ENCODE results near the gene DMAC2L. TPM values are rescaled to one million over a fixed set of nuclear protein-coding genes. Genes with fewer than 3 reads are reported as not detected.

The DMAC2L gene
- polyA plus RNA-seq, 4 donors: 13.7 to 28.6 (median 22.5) TPM

DNA sequence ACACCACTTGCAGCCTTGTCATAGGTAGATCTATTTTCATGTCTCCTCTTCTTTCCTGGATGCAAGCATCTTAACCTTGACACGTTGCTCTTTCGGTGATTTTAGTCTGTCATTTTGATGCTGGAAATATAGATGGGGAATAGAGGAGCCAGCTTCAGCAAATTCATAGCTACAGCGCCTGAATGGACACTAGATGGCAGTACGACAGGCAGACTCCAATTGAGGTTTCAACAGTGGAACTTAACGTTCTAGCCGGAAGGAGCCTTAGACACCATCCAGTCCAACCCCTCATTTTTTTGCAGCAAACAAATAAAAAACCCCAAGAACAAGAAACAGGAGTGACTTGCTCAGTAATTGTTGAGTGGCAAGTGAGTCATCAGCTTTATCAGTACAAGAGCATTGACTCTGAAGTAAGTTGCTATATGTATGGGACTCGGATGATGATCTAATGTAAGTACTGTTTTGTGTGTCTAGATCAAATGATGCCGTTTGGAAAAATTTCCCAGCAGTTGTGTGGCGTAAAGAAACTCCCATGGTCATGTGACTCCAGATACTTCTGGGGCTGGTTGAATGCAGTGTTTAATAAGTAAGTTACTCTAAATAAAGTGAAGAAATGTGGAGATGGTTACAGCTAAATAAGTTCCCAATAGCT lies 9.0 kb downstream of the DMAC2L start:
- no peak for DNase-seq (ENCODE audit: low read depth in 4 of 4, low spot score in 3 of 4)

DNA sequence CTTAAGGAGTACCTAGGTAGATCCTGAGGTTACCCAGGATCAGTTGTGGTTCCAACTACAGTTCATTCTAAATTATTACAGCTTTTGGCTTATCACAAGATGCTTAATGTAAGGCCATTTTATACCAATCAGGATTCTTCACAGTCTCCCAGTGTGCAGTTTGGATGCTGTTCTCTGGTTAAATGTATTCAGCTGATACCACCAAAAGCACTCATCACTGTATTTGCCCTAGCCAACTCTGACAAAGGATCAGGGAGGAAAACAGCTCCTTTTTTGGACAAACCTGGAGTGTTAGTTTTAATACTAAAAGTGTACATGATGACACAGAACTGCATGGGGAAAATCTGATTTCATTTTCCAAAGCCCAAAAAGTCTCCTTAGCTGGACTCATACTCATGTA lies 19.5 kb downstream of the DMAC2L start:
- no peak for DNase-seq (ENCODE audit: low read depth in 4 of 4, low spot score in 3 of 4)

DNA sequence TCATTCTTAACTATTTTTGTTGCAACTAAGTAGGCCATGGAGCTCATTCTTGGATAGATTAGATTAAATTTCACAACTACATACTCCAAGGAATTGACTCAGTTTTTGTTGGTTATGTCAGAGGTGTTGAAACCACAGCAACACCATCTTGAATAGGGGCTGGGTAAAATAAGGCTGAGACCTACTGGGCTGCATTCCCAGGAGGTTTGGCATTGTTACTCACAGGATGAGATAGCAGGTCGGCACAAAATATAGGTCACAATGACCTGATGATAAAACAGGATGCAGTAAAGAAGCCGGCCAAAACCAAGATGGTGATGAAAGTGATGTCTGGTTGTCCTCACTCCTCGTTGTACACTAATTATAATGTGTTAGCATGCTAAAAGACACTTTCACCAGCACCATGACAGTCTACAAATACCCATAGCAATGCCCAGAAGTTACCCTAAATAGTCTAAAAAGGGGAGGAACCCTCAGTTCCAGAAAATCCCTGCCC lies 20.9 kb downstream of the DMAC2L start:
- no peak for DNase-seq (ENCODE audit: low read depth in 4 of 4, low spot score in 3 of 4)

DNA sequence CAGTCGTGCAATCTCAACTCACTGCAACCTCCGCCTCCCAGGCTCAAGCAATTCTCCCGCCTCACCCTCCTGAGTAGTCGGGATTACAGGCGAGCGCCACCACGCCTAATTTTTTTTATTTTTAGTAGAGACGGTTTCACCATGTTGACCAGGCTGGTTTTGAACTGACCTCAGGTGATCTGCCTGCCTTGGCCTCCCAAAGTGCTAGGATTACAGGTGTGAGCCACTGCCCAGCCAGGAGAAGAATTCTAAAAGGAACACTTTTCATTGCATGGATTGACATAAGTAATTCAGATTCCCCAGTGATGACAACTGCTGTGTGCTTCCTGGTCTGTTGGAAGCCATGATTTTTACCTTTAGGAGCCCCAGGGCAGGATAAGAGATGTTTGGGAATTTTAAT lies 22.1 kb downstream of the DMAC2L start:
- no peak for DNase-seq (ENCODE audit: low read depth in 4 of 4, low spot score in 3 of 4)

DNA sequence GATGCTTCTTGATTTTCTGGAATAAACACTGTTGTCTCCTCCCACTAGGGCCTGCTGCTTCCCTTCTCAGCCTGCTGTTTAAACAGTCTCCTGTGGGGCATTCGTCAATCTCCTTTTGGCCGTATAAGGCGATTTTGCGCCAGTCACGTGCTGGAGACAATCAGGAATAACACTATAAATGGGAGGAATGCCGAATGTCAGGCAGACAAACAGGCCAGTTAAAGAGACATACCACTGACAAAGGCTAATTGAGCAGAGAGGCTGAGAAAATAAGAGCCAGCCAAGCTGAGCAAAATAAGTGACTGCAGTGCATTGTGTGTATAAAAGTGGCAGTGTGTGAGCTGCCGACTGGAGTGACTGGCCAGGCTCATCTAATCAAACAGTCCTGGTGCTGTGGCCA lies 23.3 kb downstream of the DMAC2L start:
- no peak for DNase-seq (ENCODE audit: low read depth in 4 of 4, low spot score in 3 of 4)

DNA sequence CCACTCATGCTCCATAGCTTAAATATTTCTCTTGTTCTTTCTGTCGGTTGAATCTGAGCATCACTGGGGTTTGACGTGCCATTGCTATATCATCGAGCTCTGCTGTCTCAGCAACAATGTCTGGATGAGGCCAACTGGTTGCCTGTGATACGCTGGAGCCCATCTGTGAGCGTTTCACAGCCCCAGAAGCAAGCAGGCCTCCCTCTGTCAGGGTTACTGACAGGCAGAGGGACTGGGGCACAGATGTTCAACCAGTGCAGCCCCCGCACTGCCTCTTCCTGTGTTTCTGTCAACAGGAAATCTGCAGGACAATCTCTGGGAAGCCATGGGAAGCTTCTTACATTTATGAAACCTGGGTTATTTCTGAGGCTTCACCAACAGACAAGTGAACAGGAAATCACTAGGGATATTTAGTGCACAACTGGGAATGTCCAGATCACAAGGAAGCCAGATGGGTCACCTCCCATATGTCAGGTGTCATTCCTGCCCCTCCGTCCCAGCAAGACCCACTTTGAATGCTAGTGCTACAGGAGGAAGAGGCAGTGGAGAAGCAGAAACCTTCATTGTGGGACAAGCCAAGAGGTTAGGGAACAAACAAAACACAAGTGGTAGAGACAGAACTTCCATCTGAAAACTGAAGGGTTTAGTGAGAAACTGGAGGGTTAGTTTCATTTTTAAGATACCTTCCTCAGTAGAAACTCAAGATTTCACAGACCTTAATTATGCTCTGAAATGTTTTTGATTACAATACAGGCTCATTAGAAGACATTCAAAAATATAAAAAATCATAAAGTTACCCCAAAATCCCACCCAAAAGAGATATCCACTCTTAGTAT lies 24.1 kb downstream of the DMAC2L start:
- no peak for DNase-seq (ENCODE audit: low read depth in 4 of 4, low spot score in 3 of 4)

DNA sequence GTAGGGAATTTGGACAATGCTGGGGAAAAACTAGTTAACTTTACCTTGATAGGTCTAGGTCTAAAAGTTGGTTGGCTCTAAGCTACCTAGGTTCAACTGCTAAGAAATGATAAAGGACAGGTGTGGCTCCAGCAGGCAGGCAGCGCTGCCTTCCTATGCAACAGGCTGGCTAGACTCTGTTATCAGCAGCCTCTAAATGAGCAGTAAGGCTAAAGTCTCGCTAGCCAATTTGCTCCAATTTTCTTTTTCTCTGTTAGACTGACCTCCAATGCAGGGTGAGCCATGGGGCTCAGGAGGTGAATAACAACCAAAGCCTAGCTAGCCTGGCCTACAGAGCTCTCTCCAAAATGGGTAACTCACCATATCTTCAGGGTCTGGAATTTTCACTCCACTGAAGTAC lies 26.5 kb downstream of the DMAC2L start:
- no peak for DNase-seq (ENCODE audit: low read depth in 4 of 4, low spot score in 3 of 4)

DNA sequence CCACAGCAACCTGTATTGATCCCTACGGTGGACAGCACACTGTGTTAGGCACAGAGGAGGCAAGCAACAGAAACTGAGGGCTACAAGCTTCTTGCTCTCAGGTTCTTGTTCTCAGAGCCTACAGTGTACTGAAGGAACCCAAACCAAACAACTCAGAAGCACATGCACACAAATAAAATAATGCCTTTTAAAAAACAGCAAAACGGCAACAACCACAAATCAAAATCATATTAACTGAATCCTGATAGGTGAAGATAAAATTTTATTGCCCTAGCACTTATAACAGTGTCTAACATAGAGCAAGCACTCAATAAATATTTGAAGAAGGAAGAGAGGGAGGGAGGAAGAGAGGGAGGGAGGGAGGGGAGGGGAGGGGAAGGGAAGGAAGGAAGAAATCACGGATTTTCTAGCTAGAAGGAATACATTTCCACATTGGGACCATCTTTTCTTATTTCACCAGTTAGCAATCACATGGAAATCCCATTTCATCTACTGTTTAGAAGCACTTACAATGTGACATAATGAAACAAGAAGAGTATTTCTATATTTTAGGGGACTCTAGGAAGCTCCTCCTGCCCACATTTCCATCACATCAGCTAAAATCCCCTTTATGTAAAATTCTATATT lies 27.2 kb downstream of the DMAC2L start:
- no peak for DNase-seq (ENCODE audit: low read depth in 4 of 4, low spot score in 3 of 4)

DNA sequence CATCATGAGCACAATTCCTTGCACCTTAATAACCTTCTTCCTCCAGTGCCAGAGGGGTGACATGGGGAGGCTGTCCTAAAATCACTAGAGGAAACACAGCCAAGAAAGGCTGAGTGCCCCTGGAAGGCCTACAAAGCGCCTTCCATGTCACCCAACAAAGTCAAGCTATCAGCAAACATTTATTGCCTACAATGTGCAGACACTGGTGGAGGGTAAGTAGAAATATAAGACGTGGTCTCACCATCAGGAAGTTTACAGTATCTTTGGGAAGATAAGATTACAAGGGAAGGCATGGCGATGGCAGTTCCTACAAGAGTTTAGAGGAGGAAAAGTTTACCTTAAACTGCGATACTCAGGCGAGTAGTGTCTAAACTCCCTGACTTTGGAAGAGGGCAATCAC lies 27.9 kb downstream of the DMAC2L start:
- DNase-seq (ENCODE audit: low read depth in 4 of 4, low spot score in 3 of 4): no peak

DNA sequence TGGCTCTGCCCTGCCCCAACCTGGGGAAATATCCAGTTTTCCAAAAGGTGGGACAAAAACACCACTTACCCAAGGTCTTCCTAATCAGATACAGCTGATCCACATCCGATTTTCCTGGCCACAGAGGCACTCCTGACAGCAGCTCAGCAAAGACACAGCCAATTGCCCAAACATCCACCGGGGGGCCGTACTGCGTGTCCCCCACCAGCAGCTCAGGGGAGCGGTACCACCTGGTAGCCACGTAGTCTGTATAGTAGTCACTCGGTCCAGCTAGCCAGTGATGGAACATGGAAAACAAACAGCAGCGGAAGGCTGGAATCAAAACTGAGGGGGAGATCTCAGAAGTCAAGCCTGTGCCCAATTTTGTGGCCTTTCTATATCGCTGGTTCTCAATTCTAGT lies 28.8 kb downstream of the DMAC2L start:
- no peak for DNase-seq (ENCODE audit: low read depth in 4 of 4, low spot score in 3 of 4)

DNA sequence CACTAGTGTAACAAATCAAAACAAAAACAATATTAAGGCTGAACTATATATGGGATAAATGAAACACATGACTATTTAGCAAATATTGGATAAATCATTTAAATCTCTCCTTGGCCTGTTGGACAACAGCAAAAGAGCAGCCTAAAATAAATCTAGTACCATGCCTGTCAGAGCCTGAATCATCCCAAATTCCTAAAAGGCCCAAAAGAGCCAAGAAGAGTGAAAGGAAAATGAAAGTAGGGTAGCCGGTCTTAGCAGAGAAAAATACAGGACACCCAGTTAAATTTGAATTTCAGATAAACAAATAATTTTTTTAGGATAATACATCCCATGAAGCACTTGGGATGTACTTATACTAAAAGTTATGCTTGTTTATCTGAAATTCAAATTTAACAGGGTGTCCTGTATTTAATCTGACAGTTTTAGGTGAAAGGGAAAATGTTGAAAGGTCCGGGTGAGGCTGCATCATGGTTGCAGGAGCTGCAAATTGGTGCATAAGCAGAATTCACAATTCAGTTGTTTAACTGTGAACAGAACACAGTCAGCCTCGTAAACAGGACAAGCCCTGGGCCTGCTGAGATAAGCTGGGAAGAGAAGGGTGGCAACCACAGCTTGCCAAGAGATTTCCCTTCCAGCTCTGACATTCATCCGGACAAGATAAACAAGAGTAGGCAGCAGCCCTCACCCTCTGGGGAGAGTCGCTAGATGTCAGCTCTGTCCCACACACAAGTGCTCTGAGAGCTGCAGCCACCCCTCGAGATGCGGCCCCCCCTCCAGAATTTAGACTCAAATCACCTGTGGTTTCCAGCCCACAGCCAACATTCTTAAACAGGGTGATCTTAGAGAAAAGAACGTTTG lies 30.3 kb downstream of the DMAC2L start:
- DNase-seq (ENCODE audit: low read depth in 4 of 4, low spot score in 3 of 4): no peak

DNA sequence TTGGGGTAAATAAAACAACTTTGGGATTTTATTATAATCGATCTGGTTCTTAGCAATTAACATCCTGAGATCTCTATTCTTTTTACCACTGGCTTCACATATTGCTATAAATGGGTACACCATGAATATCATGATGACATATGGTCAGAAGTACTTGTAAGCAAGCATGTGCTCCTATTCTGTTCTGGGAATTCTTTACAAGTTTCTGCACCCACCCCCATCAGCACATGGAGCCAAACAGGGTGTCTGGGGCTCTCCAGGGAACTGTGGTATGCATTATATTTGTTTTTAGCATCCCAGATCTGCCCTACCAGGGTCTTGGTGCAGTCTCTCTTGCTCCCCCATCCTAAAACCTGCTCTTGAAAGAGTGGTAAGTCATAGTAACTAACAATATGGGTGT lies 31.3 kb downstream of the DMAC2L start:
- no peak for DNase-seq (ENCODE audit: low read depth in 4 of 4, low spot score in 3 of 4)

DNA sequence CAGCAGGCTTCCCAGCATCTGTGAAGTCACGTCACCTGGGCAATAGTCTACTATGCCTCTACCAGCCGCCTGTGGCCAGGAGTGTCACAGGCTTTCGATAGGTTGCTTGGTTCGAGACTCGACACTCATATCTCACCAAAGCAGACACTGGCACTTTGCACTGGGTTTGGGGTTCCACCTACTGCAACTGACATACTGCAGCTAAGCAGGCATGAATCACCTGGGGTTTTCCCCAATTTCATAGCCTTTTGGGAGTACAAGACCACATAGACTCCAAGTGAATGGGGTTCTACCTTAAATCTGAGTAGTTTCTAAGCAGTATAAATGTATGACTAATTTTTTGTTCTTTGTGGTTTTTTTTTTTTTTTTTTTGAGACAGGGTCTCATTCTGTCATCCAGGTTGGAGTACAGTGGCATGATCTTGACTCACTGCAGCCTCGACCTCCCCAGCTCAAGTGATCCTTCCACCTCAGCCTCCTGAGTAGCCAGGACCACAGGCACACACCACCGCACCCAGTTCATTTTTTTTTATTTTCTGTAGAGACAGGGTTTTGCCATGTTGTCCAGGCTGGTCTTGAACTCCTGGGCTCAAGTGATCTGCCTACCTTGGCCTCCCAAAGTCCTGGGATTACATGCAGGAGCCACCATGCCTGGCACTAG lies 32.1 kb downstream of the DMAC2L start:
- no peak for DNase-seq (ENCODE audit: low read depth in 4 of 4, low spot score in 3 of 4)

DNA sequence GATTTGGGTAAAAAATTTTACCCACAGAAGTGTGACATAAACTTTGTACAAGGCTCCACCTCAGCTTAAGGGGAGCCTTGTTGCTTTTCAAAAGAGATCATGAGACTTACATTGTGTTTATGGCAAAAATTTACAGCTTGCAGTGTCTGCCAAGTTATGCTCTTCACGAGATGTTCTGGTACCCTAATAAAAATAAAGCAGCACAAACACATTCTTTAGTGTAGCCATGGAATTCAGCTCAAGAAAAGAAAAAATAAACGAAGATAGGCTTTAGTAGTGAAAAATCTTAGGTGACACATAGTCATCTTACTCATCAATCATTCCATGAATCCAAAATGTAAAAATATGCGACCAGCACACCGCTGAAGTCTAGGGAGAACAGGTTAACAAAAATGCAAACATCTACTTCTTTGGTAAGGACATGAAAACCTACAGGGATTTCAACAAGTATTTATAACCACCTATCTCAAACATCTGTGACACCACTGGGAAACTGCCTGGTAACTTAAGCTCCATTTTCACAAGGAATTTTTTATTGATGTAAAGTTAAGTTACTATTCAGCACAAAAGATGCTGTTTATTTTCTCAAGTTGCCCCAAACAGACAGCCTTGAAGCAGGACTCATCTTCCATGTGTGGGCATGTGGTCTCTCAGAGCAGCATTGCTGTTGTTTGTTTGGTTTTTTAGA lies 32.9 kb downstream of the DMAC2L start:
- no peak for DNase-seq (ENCODE audit: low read depth in 4 of 4, low spot score in 3 of 4)

DNA sequence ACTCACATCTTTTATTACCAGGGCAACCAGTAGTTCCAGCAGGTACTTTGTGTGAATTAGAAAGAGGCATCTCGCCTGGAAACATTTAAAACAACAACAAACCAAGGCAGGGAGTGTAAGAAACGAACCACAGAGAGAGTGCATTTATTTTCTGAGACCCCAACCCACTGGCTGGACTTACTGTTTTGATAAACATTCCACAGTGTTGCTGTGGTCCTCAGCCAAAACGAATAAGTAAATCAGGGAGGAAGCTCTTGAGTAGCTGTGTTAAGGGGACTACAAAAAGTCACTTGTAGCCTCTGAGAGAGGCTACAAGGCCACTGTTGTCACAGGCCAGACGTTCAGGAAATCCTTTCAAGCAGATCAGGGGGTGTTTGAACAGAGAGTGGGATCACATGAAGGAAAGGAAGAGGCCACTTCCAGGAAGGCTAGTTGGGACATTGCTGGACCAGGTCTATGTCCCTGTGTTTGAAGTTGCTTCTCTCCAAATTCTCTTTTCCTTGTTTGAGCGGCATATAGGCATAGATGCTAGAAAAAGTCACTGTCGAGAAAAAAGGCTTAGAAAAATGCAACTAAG lies 33.8 kb downstream of the DMAC2L start:
- no peak for DNase-seq (ENCODE audit: low read depth in 4 of 4, low spot score in 3 of 4)

DNA sequence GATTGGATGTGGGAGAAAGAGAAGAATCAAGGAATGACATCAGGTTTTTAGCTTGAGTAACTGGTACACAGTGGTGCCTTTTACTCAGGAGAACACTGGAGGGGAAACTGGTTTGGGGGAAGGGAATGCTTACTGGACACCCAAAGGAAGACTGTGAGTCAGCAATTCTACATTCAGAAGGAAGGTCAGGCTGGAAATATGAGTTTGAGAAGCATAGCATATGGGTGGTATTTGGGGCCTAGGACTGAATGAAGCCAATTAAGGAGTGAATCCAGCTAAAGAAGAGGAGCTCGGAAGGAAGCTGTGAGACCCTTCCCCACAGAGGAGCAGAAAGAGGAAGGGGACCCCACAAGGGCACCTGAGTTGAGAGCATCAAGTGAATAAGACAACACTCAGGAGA lies 35.4 kb downstream of the DMAC2L start:
- DNase-seq (ENCODE audit: low read depth in 4 of 4, low spot score in 3 of 4): no peak

DNA sequence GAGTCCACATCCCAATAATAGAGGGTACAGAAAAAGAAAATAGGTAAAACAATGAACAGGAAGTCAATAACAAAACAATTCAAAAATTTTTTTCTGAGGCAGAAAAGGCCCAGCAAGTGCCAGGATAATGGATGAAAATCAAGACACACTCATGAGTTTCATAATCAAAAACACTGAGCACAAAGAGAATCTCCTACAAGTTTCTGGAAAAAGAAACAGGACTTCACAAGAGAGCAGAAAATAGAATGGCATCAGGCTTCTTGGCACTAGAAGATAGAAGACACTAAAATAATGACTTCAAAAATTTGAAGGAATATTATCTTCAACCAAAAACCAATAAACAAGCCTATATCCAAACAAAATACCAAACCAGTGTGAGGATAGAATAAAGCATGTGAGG lies 36.8 kb downstream of the DMAC2L start:
- no peak for DNase-seq (ENCODE audit: low read depth in 4 of 4, low spot score in 3 of 4)

DNA sequence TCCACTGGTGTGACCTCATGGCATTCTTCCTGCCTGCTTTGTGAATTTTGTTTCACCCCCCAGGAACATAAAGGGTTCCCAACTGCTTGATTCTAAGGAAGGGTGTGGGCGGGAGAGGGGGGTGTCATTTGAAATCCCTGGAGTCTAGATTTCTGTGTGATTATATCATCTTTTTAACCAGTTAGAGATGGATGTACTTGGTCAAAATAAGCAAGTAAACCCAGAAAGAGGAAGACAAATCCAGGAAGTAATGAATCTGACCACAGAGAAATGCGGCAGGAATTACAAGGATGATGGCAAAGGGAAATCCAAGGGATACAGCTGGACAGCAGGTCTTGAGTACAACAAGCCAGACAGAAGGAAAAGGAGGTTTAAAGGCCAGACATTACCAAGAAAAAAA lies 38.9 kb downstream of the DMAC2L start:
- DNase-seq (ENCODE audit: low read depth in 4 of 4, low spot score in 3 of 4): no peak

DNA sequence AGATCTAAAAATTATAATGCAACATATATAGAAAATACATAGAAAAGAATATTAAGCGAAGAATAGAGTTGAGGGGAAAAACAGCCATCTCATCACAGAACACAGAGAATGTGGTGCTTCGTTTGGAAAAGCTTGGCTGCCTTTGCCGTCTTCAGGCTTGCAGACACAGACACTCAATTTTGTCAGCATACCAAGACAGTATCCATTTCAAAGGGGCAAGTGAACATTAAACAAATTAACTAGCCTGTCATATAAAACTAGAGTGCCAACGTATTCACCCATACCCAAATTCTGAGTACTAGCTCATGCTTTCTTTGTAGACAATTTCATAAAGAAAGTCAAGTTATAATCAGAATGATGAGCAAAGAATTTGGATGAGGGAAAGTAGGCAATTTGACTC lies 40.5 kb downstream of the DMAC2L start:
- DNase-seq (ENCODE audit: low read depth in 4 of 4, low spot score in 3 of 4): no peak
